ENCODE results near the gene TM4SF4.

TM4SF4 gene

GRCh38 chr3:149448331-149448831 lies 26.1 kb upstream of the TM4SF4 start:
- ATAC-seq = peak; percentile 32
- TF ChIP-seq OSR1 (CRISPR knock-in tag; IDR thresholded peaks at IDR 0.05) (no peak), TOX (CRISPR knock-in tag; IDR thresholded peaks at IDR 0.05; ENCODE audit: borderline replicate concordance) (no peak)

- TF ChIP-seq CSDC2 (CRISPR knock-in tag; IDR thresholded peaks at IDR 0.05) (no peak), PPARA (CRISPR knock-in tag; IDR thresholded peaks at IDR 0.05; ENCODE audit: borderline replicate concordance) (no peak), ESRRG (CRISPR knock-in tag; IDR thresholded peaks at IDR 0.05) (no peak), SNAI2 (CRISPR knock-in tag; IDR thresholded peaks at IDR 0.05) (no peak), POU6F1 (CRISPR knock-in tag; IDR thresholded peaks at IDR 0.05; ENCODE audit: borderline replicate concordance, low read depth) (no peak), ISL1 (CRISPR knock-in tag; IDR thresholded peaks at IDR 0.05) (no peak), ZC3H10 (CRISPR knock-in tag; IDR thresholded peaks at IDR 0.05) (no peak), GLIS3 (CRISPR knock-in tag; IDR thresholded peaks at IDR 0.05) (no peak), ZNF70 (CRISPR knock-in tag; IDR thresholded peaks at IDR 0.05) (no peak), ZNF8 (CRISPR knock-in tag; IDR thresholded peaks at IDR 0.05) (no peak), CSRNP3 (CRISPR knock-in tag; IDR thresholded peaks at IDR 0.05) (no peak)
- ATAC-seq = no peak
These were observed 25.3 kb upstream of the TM4SF4 start for GRCh38 chr3:149449182-149449581.

GRCh38 chr3:149449799-149450198 lies 24.7 kb upstream of the TM4SF4 start:
- peak; percentile 75 for ATAC-seq

More at GRCh38 chr3:149449799-149450198, 24.7 kb upstream of the TM4SF4 start:
- TF ChIP-seq PATZ1 (CRISPR knock-in tag; IDR thresholded peaks at IDR 0.05; ENCODE audit: borderline replicate concordance) (no peak), ZNF565 (CRISPR knock-in tag; conservative IDR thresholded peaks at IDR 0.05; ENCODE audit: low read depth) (no peak), TSHZ2 (CRISPR knock-in tag; IDR thresholded peaks at IDR 0.05) (no peak), ESRRG (CRISPR knock-in tag; IDR thresholded peaks at IDR 0.05) (no peak), ZC3H10 (CRISPR knock-in tag; IDR thresholded peaks at IDR 0.05) (no peak), BACH2 (CRISPR knock-in tag; IDR thresholded peaks at IDR 0.05; ENCODE audit: borderline replicate concordance) (no peak), GLIS3 (CRISPR knock-in tag; IDR thresholded peaks at IDR 0.05) (no peak), CSRNP3 (CRISPR knock-in tag; IDR thresholded peaks at IDR 0.05) (no peak), ZFP30 (CRISPR knock-in tag; IDR thresholded peaks at IDR 0.05) (no peak), POU6F1 (CRISPR knock-in tag; IDR thresholded peaks at IDR 0.05; ENCODE audit: borderline replicate concordance, low read depth) (no peak), OSR1 (CRISPR knock-in tag; IDR thresholded peaks at IDR 0.05) (no peak), SNAI2 (CRISPR knock-in tag; IDR thresholded peaks at IDR 0.05) (no peak), ISL1 (CRISPR knock-in tag; IDR thresholded peaks at IDR 0.05) (no peak), CSDC2 (CRISPR knock-in tag; IDR thresholded peaks at IDR 0.05) (no peak)
